GM23338 (cell line): ENCODE results near the gene C19orf47. TPM values are rescaled to one million over a fixed set of nuclear protein-coding genes. Genes with fewer than 3 reads are reported as not detected.

Experiments
- ATAC-seq: fragments of 200-7000 bp; cut with Tn5 transposase; 3 replicates; pipeline ENCODE4 v1.9.1; 2020
- DNase-seq: peaks from one replicate; pipeline ENCODE4 v3.0.0-alpha.2; 2015; ENCODE audit warnings: low spot score
- H2AFZ ChIP-seq: fragments of 200-600 bp; sonication (generic); 2 replicates; pipeline ENCODE4 v1.8.0; 2016; ENCODE audit warnings: antibody characterized with exemption, mild to moderate bottlenecking, moderate library complexity
- H3F3A ChIP-seq: fragments of 200-600 bp; sonication (generic); replicated peaks from 2 replicates; pipeline ENCODE4 v1.8.0; 2017; ENCODE audit warnings: antibody characterized with exemption, mixed run types, low read depth
- H3K27ac ChIP-seq: fragments of 200-600 bp; sonication (generic); 2 replicates; pipeline ENCODE4 v1.6.1; 2016; ENCODE audit warnings: low read depth
- H3K27me3 ChIP-seq: fragments of 200-600 bp; sonication (generic); 2 replicates; pipeline ENCODE4 v1.8.0; 2016; ENCODE audit warnings: mild to moderate bottlenecking, mixed run types, moderate library complexity; ENCODE audit not compliant: insufficient read depth
- H3K36me3 ChIP-seq: fragments of 200-600 bp; sonication (generic); 2 replicates; pipeline ENCODE4 v1.8.0; 2016; ENCODE audit warnings: mild to moderate bottlenecking; ENCODE audit not compliant: insufficient read depth
- H3K4me1 ChIP-seq: fragments of 200-600 bp; sonication (generic); 2 replicates; pipeline ENCODE4 v1.8.0; 2016; ENCODE audit warnings: mild to moderate bottlenecking, moderate library complexity; ENCODE audit not compliant: insufficient read depth
- H3K4me2 ChIP-seq: fragments of 200-600 bp; sonication (generic); 2 replicates; pipeline ENCODE4 v1.7.1; 2017; ENCODE audit warnings: mixed run types
- H3K4me3 ChIP-seq: fragments of 200-600 bp; sonication (generic); 2 replicates; pipeline ENCODE4 v1.6.1; 2016; ENCODE audit warnings: mixed run types
- H3K79me2 ChIP-seq: fragments of 200-600 bp; sonication (generic); replicated peaks from 2 replicates; pipeline ENCODE4 v1.8.0; 2017; ENCODE audit warnings: mild to moderate bottlenecking; ENCODE audit not compliant: insufficient read depth
- H3K9me2 ChIP-seq: fragments of 200-600 bp; sonication (generic); 2 replicates; pipeline ENCODE4 v1.8.0; 2017; ENCODE audit not compliant: insufficient read depth
- H4K20me1 ChIP-seq: fragments of 200-600 bp; sonication (generic); replicated peaks from 2 replicates; pipeline ENCODE4 v1.8.0; 2017; ENCODE audit warnings: mild to moderate bottlenecking; ENCODE audit not compliant: insufficient read depth
- H3K27ac Mint-ChIP-seq: 2 replicates; pipeline ENCODE4 v1.8.0; 2020; ENCODE audit warnings: inconsistent platforms, mild to moderate bottlenecking, moderate library complexity, mixed read lengths
- H3K27me3 Mint-ChIP-seq: 3 replicates; pipeline ENCODE4 v1.8.0; 2022; ENCODE audit warnings: low read depth, mild to moderate bottlenecking, moderate library complexity, mixed read lengths, inconsistent platforms; ENCODE audit not compliant: insufficient read depth, poor library complexity
- H3K36me3 Mint-ChIP-seq: 3 replicates; pipeline ENCODE4 v1.8.0; 2021; ENCODE audit warnings: low read depth, mild to moderate bottlenecking, inconsistent platforms, moderate library complexity, mixed read lengths
- H3K4me1 Mint-ChIP-seq: 3 replicates; pipeline ENCODE4 v1.8.0; 2020; ENCODE audit warnings: mild to moderate bottlenecking, inconsistent platforms, mixed read lengths
- H3K4me3 Mint-ChIP-seq: 3 replicates; pipeline ENCODE4 v1.8.0; 2021; ENCODE audit warnings: moderate library complexity, mild to moderate bottlenecking, inconsistent platforms, mixed read lengths
- H3K9me3 Mint-ChIP-seq: 3 replicates; pipeline ENCODE4 v1.8.0; 2020; ENCODE audit warnings: moderate library complexity, mild to moderate bottlenecking, inconsistent platforms, mixed read lengths
- EZH2 ChIP-seq: fragments of 200-600 bp; sonication (generic); IDR thresholded peaks from one replicate; pipeline ENCODE4 v1.8.0; 2017; ENCODE audit warnings: antibody characterized with exemption, mild to moderate bottlenecking, low read depth; ENCODE audit not compliant: unreplicated experiment
- EZH2phosphoT487 ChIP-seq: fragments of 200-600 bp; sonication (generic); IDR thresholded peaks from one replicate; pipeline ENCODE4 v1.8.1; 2018; ENCODE audit warnings: antibody characterized with exemption; ENCODE audit not compliant: unreplicated experiment
- NANOG ChIP-seq: IDR thresholded peaks from 2 replicates; pipeline ENCODE4 v1.6.1; 2016; ENCODE audit warnings: antibody characterized with exemption, borderline replicate concordance
- POLR2AphosphoS5 ChIP-seq: IDR thresholded peaks from 2 replicates; pipeline ENCODE4 v1.6.1; 2016; ENCODE audit warnings: antibody characterized with exemption, low read depth
- ZNF114 ChIP-seq: fragments of 250-450 bp; sonication (Bioruptor Pico); IDR thresholded peaks from 2 replicates; pipeline ENCODE4 v1.5.0; 2020; ENCODE audit warnings: mild to moderate bottlenecking, moderate library complexity
- ZNF331 ChIP-seq: fragments of 250-450 bp; sonication (Bioruptor Pico); IDR thresholded peaks from 2 replicates; pipeline ENCODE4 v1.5.0; 2020; ENCODE audit warnings: low read depth, mild to moderate bottlenecking, moderate library complexity
- polyA plus RNA-seq: library from polyadenylated mRNA; unstranded; fragments of >200 nt; fragmentation: Nextera tagmentation; extraction: Ambion mirVana; gene quantifications from 2 replicates; pipeline ENCODE4 v1.2.1, GENCODE V29; 2016
- total RNA-seq: library from RNA; depleted of rRNA; stranded (reverse); fragments of >200 nt; shearing (Covaris generic); gene quantifications from 2 replicates; pipeline ENCODE4 v1.2.3, GENCODE V29; 2014
- TF ChIP-seq, protein P1 (sequence below): IDR thresholded peaks from one replicate; pipeline ENCODE4 v1.6.1; 2018; ENCODE audit warnings: antibody characterized with exemption; ENCODE audit not compliant: unreplicated experiment
- TF ChIP-seq, protein P2 (sequence below): IDR thresholded peaks from 2 replicates; pipeline ENCODE4 v1.6.1; 2016; ENCODE audit warnings: antibody characterized with exemption
- TF ChIP-seq, protein P3 (sequence below), 2 experiments: fragments of 200-600 bp in 1 of 2; sonication (generic) in 1 of 2; conservative IDR thresholded peaks; 2 replicates each; pipeline versions ENCODE4 v1.5.1 to v1.6.1; 2016 to 2017; ENCODE audit warnings: antibody characterized with exemption in 2 of 2, low read depth in 2 of 2, mild to moderate bottlenecking in 2 of 2, moderate library complexity in 1 of 2

C19orf47 gene
- total and polyA plus RNA-seq, 2 experiments from 2014 or later = 13.1 to 26.6 TPM

DNA sequence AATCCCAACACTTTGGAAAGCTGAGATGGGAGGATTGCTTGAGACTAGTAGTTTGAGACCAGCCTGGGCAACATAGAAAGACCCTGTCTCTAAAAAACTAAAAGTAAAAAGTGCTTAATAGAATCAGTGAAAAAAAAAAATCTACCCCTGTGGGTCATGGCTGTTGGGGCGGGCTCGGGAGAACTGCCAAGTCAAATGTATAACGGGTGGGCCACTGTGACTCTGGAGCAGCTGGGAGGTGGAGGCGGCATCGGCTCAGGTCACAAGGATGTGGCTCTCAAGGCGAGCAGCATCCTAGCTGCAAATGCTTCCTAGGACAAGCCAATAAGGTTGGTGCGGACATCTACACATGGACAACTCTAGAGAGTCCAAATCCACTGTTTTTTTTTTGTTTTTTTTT lies 30.9 kb downstream of the C19orf47 start (continued):
- TF ChIP-seq EZH2phosphoT487 = no peak
- TF ChIP-seq EZH2 = no peak
- TF ChIP-seq, protein P1, sequence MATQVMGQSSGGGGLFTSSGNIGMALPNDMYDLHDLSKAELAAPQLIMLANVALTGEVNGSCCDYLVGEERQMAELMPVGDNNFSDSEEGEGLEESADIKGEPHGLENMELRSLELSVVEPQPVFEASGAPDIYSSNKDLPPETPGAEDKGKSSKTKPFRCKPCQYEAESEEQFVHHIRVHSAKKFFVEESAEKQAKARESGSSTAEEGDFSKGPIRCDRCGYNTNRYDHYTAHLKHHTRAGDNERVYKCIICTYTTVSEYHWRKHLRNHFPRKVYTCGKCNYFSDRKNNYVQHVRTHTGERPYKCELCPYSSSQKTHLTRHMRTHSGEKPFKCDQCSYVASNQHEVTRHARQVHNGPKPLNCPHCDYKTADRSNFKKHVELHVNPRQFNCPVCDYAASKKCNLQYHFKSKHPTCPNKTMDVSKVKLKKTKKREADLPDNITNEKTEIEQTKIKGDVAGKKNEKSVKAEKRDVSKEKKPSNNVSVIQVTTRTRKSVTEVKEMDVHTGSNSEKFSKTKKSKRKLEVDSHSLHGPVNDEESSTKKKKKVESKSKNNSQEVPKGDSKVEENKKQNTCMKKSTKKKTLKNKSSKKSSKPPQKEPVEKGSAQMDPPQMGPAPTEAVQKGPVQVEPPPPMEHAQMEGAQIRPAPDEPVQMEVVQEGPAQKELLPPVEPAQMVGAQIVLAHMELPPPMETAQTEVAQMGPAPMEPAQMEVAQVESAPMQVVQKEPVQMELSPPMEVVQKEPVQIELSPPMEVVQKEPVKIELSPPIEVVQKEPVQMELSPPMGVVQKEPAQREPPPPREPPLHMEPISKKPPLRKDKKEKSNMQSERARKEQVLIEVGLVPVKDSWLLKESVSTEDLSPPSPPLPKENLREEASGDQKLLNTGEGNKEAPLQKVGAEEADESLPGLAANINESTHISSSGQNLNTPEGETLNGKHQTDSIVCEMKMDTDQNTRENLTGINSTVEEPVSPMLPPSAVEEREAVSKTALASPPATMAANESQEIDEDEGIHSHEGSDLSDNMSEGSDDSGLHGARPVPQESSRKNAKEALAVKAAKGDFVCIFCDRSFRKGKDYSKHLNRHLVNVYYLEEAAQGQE = no peak
- no peak for TF ChIP-seq ZNF114
- TF ChIP-seq NANOG = no peak
- TF ChIP-seq, protein P2, sequence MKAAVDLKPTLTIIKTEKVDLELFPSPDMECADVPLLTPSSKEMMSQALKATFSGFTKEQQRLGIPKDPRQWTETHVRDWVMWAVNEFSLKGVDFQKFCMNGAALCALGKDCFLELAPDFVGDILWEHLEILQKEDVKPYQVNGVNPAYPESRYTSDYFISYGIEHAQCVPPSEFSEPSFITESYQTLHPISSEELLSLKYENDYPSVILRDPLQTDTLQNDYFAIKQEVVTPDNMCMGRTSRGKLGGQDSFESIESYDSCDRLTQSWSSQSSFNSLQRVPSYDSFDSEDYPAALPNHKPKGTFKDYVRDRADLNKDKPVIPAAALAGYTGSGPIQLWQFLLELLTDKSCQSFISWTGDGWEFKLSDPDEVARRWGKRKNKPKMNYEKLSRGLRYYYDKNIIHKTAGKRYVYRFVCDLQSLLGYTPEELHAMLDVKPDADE = no peak
- TF ChIP-seq ZNF331 (CRISPR knock-in tag) = no peak
- TF ChIP-seq POLR2AphosphoS5 = no peak
- TF ChIP-seq, protein P3, sequence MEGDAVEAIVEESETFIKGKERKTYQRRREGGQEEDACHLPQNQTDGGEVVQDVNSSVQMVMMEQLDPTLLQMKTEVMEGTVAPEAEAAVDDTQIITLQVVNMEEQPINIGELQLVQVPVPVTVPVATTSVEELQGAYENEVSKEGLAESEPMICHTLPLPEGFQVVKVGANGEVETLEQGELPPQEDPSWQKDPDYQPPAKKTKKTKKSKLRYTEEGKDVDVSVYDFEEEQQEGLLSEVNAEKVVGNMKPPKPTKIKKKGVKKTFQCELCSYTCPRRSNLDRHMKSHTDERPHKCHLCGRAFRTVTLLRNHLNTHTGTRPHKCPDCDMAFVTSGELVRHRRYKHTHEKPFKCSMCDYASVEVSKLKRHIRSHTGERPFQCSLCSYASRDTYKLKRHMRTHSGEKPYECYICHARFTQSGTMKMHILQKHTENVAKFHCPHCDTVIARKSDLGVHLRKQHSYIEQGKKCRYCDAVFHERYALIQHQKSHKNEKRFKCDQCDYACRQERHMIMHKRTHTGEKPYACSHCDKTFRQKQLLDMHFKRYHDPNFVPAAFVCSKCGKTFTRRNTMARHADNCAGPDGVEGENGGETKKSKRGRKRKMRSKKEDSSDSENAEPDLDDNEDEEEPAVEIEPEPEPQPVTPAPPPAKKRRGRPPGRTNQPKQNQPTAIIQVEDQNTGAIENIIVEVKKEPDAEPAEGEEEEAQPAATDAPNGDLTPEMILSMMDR (conservative IDR thresholded peaks at IDR 0.05; ENCODE audit: low read depth in 2 of 2) = no peak

DNA sequence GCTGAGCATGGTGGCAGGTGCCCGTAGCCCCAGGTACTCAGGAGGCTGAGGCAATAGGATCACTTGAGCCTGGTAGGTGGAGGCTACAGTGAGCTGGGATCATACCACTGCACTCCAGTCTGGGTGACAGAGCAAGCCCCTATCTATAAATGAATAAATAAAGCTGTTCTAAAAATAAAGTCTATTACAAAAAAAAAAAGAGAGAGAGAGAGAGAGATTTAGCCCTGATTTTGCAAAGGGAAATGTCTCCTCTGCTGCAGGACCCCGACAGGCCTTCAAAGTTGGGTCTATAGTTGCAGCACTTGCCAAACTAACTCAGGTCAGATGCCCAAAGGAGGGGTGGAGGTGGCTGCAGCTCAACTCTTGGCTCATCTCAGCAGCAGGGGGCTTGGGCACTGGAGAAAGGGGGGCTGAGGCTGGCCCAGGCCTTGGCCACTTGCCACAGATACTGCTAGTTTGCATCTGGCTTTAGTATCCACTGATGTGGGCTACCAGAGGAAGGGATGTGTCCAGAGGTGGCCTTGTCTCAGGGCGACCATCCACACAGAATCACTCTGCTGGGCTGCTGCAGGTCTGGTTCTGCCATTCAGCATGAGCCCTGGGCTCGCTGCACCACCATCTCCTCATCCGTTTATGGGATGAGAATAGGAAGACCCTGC lies 32.3 kb downstream of the C19orf47 start:
- peaks cover 5% of the 10 kb centered on the region; the same call in 1 of the 3 replicates for H3K4me1 Mint-ChIP-seq
- no peak overlapping the region for H3K4me3 Mint-ChIP-seq
- H3K4me1 ChIP-seq = no peaks in the 10 kb centered on the region
- no peak for DNase-seq
- no peak for ATAC-seq
- no peak overlapping the region for H3K27ac Mint-ChIP-seq
- peaks cover 3% of the 10 kb centered on the region; the same call in 1 of the 3 replicates for H3K36me3 Mint-ChIP-seq
- no peaks in the 10 kb centered on the region for H3K9me3 Mint-ChIP-seq
- no peak overlapping the region for H3K27ac ChIP-seq
- peaks cover 3% of the 10 kb centered on the region for H4K20me1 ChIP-seq
- TF ChIP-seq ZNF331 (CRISPR knock-in tag) (no peak), POLR2AphosphoS5 (no peak)
- no peaks in the 10 kb centered on the region for H3K36me3 ChIP-seq
- H3K79me2 ChIP-seq = no peaks in the 10 kb centered on the region
- H3F3A ChIP-seq = no peaks in the 10 kb centered on the region
- no peaks in the 10 kb centered on the region for H3K9me2 ChIP-seq
- H3K27me3 ChIP-seq = no peaks in the 10 kb centered on the region
- H3K27me3 Mint-ChIP-seq = peaks cover 4% of the 10 kb centered on the region
- no peak overlapping the region for H2AFZ ChIP-seq
- H3K4me2 ChIP-seq = no peak overlapping the region
- no peak overlapping the region for H3K4me3 ChIP-seq
